ENCODE results near the gene CHEK1. TPM values are rescaled to one million over a fixed set of nuclear protein-coding genes. Genes with fewer than 3 reads are reported as not detected.

The CHEK1 gene
- total RNA-seq, 6 experiments from 2014 or later, result 0.59 to 6.9 (median 1.7) TPM

DNA sequence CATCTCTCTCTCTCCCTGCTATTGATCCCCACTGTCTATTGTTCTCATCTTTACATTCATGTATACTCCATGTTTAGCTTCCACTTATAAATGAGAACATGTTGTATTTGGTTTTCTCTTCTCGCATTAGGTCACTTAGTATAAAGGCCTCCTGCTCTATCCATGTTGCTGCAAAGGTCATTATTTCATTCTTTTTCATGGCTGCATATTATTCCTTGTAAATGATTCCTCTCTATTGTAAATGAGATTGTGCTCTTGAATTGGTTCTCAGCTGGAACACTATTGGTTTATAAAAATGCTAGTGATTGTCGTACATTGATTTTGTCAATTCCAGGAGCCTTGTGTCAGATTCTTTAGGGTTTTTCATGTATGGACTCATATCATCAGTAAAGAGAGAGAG is 42.2 kb downstream of the CHEK1 start:
- H3K4me1 ChIP-seq, result no peaks in the 10 kb centered on the region
- intact Hi-C loops (cut with DNase I), result no loop called here
- WGBS (ENCODE audit: insufficient coverage, low coverage, low lambda C conversion rate, missing lambda C conversion rate), result 96% methylated on average over 2 of the region's 2 CpGs
- no peak overlapping the region for H3K27ac ChIP-seq
- H3K9me3 ChIP-seq, result peaks cover 0 to 3% (median 0%) of the 10 kb centered on the region in 4 donors
- no peak for DNase-seq
- no peaks in the 10 kb centered on the region for H3K27me3 ChIP-seq
- H3K36me3 ChIP-seq, result no peaks in the 10 kb centered on the region
- TF ChIP-seq POLR2A (IDR thresholded peaks at IDR 0.05), result no peak
- TF ChIP-seq, protein P1, sequence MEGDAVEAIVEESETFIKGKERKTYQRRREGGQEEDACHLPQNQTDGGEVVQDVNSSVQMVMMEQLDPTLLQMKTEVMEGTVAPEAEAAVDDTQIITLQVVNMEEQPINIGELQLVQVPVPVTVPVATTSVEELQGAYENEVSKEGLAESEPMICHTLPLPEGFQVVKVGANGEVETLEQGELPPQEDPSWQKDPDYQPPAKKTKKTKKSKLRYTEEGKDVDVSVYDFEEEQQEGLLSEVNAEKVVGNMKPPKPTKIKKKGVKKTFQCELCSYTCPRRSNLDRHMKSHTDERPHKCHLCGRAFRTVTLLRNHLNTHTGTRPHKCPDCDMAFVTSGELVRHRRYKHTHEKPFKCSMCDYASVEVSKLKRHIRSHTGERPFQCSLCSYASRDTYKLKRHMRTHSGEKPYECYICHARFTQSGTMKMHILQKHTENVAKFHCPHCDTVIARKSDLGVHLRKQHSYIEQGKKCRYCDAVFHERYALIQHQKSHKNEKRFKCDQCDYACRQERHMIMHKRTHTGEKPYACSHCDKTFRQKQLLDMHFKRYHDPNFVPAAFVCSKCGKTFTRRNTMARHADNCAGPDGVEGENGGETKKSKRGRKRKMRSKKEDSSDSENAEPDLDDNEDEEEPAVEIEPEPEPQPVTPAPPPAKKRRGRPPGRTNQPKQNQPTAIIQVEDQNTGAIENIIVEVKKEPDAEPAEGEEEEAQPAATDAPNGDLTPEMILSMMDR (IDR thresholded peaks at IDR 0.05), result no peak
- ATAC-seq, result no peak
- H3K4me3 ChIP-seq, result no peak overlapping the region

DNA sequence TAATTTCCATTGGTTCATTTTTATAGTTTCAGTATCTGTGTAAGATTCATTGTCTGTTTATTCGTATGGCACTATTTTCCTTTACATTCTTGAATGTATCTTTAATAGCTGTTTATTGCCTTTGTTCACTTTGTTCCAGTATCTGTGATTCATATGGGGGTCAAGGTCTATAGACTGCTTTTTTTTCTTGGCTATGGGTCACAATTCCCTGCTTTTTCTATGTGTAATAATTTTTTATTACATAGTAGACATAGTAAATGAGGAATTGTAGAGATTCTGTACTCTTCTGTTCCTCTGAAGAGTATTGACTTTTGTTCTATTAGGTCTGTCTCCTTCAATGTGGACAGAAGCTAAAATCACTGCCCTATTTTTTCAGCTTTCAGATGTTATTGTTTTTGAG is 45.2 kb downstream of the CHEK1 start:
- ATAC-seq (no peak), DNase-seq (no peak)
- no peaks in the 10 kb centered on the region for H3K27me3 ChIP-seq
- intact Hi-C loops (cut with DNase I), result no loop called here
- H3K4me3 ChIP-seq, result no peak overlapping the region
- no peaks in the 10 kb centered on the region for H3K36me3 ChIP-seq
- H3K27ac ChIP-seq, result no peak overlapping the region
- WGBS (ENCODE audit: insufficient coverage, low coverage, low lambda C conversion rate, missing lambda C conversion rate), result 90% methylated on average over 1 of the region's 1 CpG
- no peaks in the 10 kb centered on the region for H3K4me1 ChIP-seq
- TF ChIP-seq, protein P1 (IDR thresholded peaks at IDR 0.05), result no peak
- TF ChIP-seq POLR2A (IDR thresholded peaks at IDR 0.05), result no peak
- peaks cover 0 to 3% (median 0%) of the 10 kb centered on the region in 4 donors for H3K9me3 ChIP-seq

DNA sequence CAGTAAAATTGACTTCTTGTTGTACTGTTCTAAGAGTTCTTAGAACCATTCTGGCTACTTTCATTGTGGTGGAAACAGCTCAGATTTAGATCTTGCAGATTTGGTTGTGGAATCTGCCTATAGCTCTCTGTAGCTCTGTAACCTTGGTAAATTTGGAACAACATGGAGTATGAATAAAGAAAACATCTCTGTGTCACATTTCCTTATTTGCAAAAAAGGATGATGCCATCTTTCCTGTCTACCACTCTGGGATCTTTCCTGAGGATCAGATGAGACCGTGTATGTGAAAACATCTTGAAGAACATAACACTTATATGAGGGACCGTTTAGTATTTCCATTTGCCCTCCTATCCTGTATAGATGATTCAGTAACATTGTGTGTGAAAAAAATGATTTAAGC is 46.6 kb downstream of the CHEK1 start:
- Histone ChIP-seq H3K4me1 (no peaks in the 10 kb centered on the region), H3K4me3 (no peak overlapping the region), H3K27ac (no peak overlapping the region), H3K27me3 (no peaks in the 10 kb centered on the region), H3K9me3 (peaks cover 0 to 3% (median 0%) of the 10 kb centered on the region in 4 donors), H3K36me3 (no peaks in the 10 kb centered on the region)
- DNase-seq (no peak), ATAC-seq (no peak)
- intact Hi-C loops (cut with DNase I), result no loop called here
- TF ChIP-seq, protein P1 (IDR thresholded peaks at IDR 0.05), result no peak
- no peak for TF ChIP-seq POLR2A (IDR thresholded peaks at IDR 0.05)
- WGBS (ENCODE audit: insufficient coverage, low coverage, low lambda C conversion rate, missing lambda C conversion rate), result 84% methylated on average over 2 of the region's 2 CpGs

DNA sequence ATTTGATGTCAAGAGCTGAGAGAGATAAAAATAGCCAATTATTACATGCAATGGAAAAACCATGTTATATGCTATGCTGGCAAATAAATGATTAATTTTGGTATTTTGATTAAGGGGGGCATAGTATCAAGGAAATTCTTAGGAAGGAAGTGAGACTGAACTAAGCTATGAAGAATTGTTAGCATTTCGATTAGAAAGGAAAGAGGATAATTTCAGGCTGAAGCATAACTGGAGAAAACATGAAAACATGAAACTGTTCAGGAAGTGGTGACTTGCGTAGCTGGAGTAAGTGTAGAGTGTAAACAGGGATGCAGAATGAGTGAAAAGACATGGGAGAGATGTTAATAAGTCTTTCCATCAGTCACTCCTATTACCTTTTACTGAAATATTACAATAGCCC is 49.2 kb downstream of the CHEK1 start:
- Histone ChIP-seq H3K36me3 (no peaks in the 10 kb centered on the region), H3K4me3 (no peak overlapping the region), H3K4me1 (no peaks in the 10 kb centered on the region), H3K9me3 (no peaks in the 10 kb centered on the region), H3K27me3 (no peaks in the 10 kb centered on the region), H3K27ac (no peak overlapping the region)
- intact Hi-C loops (cut with DNase I), result no loop called here
- ATAC-seq (no peak), DNase-seq (no peak)
- TF ChIP-seq, protein P1 (IDR thresholded peaks at IDR 0.05), result no peak
- no peak for TF ChIP-seq POLR2A (IDR thresholded peaks at IDR 0.05)
- 68% methylated on average over 2 of the region's 2 CpGs for WGBS (ENCODE audit: insufficient coverage, low coverage, low lambda C conversion rate, missing lambda C conversion rate)

DNA sequence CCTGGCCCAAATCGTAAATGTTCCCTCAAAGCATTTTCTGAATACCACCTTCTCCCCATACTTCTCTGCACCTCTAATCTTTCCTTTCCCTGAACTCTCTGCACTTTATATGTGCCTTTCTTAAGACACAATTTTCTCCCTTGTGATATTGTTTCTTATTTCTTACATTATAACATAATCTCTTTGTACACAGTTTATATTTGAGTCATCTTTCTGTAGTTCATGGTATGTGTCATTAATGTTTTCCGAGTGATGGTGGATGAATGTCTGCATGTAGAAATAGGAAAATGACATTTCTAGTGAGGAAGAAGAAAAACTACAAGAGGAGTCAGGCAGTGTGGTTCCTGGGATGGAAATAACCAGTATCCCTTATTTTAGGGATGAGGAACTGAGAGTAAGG is 50.2 kb downstream of the CHEK1 start:
- WGBS (ENCODE audit: insufficient coverage, low coverage, low lambda C conversion rate, missing lambda C conversion rate), result 93% methylated on average over 2 of the region's 2 CpGs
- no peak overlapping the region for H3K27ac ChIP-seq
- no peak overlapping the region for H3K4me3 ChIP-seq
- no peak for DNase-seq
- intact Hi-C loops (cut with DNase I), result no loop called here
- no peaks in the 10 kb centered on the region for H3K27me3 ChIP-seq
- ATAC-seq, result no peak
- no peaks in the 10 kb centered on the region for H3K4me1 ChIP-seq
- H3K36me3 ChIP-seq, result no peaks in the 10 kb centered on the region
- H3K9me3 ChIP-seq, result no peaks in the 10 kb centered on the region
- TF ChIP-seq, protein P1 (IDR thresholded peaks at IDR 0.05), result no peak
- TF ChIP-seq POLR2A (IDR thresholded peaks at IDR 0.05), result no peak

All from right lobe of liver (tissue), 6 donors.